Neural cell (in vitro differentiated cells): ENCODE data around the gene SLC9C1.

Experiments used
- CTCF ChIP-seq: fragments of 450-650 bp; IDR thresholded peaks from 2 replicates; pipeline ENCODE4 v1.5.1; 2014; ENCODE audit warnings: antibody characterized with exemption, mild to moderate bottlenecking, moderate library complexity; ENCODE audit not compliant: poor library complexity, severe bottlenecking
- POLR2AphosphoS5 ChIP-seq: IDR thresholded peaks from 2 replicates; pipeline ENCODE4 v1.6.1; 2012

- TF ChIP-seq POLR2AphosphoS5 (no peak), CTCF (no peak)
Observed at GRCh38 chr3:112101916-112102315, 192.1 kb downstream of the SLC9C1 start.
